CD14-positive monocyte (primary cell): ENCODE measurements around the gene FLOT1. TPM values are rescaled to one million over a fixed set of nuclear protein-coding genes. Genes with fewer than 3 reads are reported as not detected.

Experiments
- DNase-seq, 3 donors: peaks; one replicate each; pipeline ENCODE4 v3.0.0-alpha.2; 2011 to 2022
- H2AFZ ChIP-seq: 2 replicates; pipeline ENCODE4 v1.6.0; 2012; ENCODE audit warnings: mild to moderate bottlenecking, low read depth, low read length, inconsistent platforms; ENCODE audit not compliant: insufficient read depth, poor library complexity, severe bottlenecking
- H3K27ac ChIP-seq, 2 donors: 1 replicate in 1 of 2; 2 replicates in 1 of 2; pipeline ENCODE4 v1.5.1; 2012 to 2013; ENCODE audit warnings: low read length in 2 of 2, control low read depth in 1 of 2, inconsistent platforms in 1 of 2, low read depth in 1 of 2, mild to moderate bottlenecking in 1 of 2
- H3K27me3 ChIP-seq, 2 donors: one replicate each; pipeline versions ENCODE4 v1.6.0 to v1.6.1; 2011 to 2013; ENCODE audit warnings: low read length in 2 of 2; ENCODE audit not compliant: control insufficient read depth in 2 of 2, insufficient read depth in 2 of 2
- H3K36me3 ChIP-seq, 2 donors: replicated peaks in 1 of 2; 1 replicate in 1 of 2; 2 replicates in 1 of 2; pipeline versions ENCODE4 v1.5.1 to v1.6.1; 2012 to 2013; ENCODE audit warnings: low read length in 2 of 2, control low read depth in 1 of 2, inconsistent platforms in 1 of 2, mild to moderate bottlenecking in 1 of 2; ENCODE audit not compliant: insufficient read depth in 2 of 2, control insufficient read depth in 1 of 2
- H3K4me1 ChIP-seq, 2 donors: 1 replicate in 1 of 2; 2 replicates in 1 of 2; pipeline versions ENCODE4 v1.5.1 to v1.6.1; 2012 to 2013; ENCODE audit warnings: low read length in 2 of 2, control low read depth in 1 of 2, inconsistent platforms in 1 of 2, mild to moderate bottlenecking in 1 of 2, moderate library complexity in 1 of 2; ENCODE audit not compliant: insufficient read depth in 2 of 2, control insufficient read depth in 1 of 2
- H3K4me2 ChIP-seq: replicated peaks from 2 replicates; pipeline ENCODE3; 2012; ENCODE audit warnings: low read length, moderate library complexity, mild to moderate bottlenecking; ENCODE audit not compliant: poor library complexity, severe bottlenecking; ENCODE audit errors: extremely low read depth
- H3K4me3 ChIP-seq, 3 experiments: fragments of 200-600 bp in 1 of 3; sonication (generic) in 1 of 3; replicated peaks in 1 of 3; 1 replicate in 2 of 3; 2 replicates in 1 of 3; pipeline ENCODE4 v1.5.1; 2011 to 2013; ENCODE audit warnings: low read length in 3 of 3, mild to moderate bottlenecking in 3 of 3, control low read depth in 2 of 3, low read depth in 2 of 3, inconsistent platforms in 1 of 3, moderate library complexity in 1 of 3
- H3K79me2 ChIP-seq: 2 replicates; pipeline ENCODE4 v1.6.0; 2012; ENCODE audit warnings: mild to moderate bottlenecking, control low read depth, inconsistent platforms, low read length, moderate library complexity; ENCODE audit not compliant: insufficient read depth
- H3K9ac ChIP-seq: 2 replicates; pipeline ENCODE4 v1.6.0; 2017; ENCODE audit warnings: low read length, mild to moderate bottlenecking; ENCODE audit not compliant: insufficient read depth, poor library complexity, severe bottlenecking
- H3K9me3 ChIP-seq, 2 donors: replicated peaks in 1 of 2; 1 replicate in 1 of 2; 2 replicates in 1 of 2; pipeline versions ENCODE4 v1.5.1 to v1.6.1; 2012 to 2013; ENCODE audit warnings: low read length in 2 of 2, control low read depth in 1 of 2; ENCODE audit not compliant: control insufficient read depth in 1 of 2, insufficient read depth in 1 of 2
- H4K20me1 ChIP-seq: 2 replicates; pipeline ENCODE4 v1.6.0; 2012; ENCODE audit warnings: mild to moderate bottlenecking, low read length, control low read depth, moderate library complexity; ENCODE audit not compliant: insufficient read depth
- H3K27ac Mint-ChIP-seq, 7 donors: one replicate each; pipeline ENCODE4 v1.8.0; 2020; ENCODE audit warnings: mild to moderate bottlenecking in 7 of 7, mixed read lengths in 7 of 7, moderate library complexity in 6 of 7, inconsistent platforms in 2 of 7
- H3K27me3 Mint-ChIP-seq, 3 donors: one replicate each; pipeline ENCODE4 v1.8.0; 2021 to 2022; ENCODE audit warnings: low read depth in 3 of 3, mild to moderate bottlenecking in 3 of 3, mixed read lengths in 3 of 3, moderate library complexity in 3 of 3, inconsistent platforms in 1 of 3
- H3K36me3 Mint-ChIP-seq, 2 donors: one replicate each; pipeline ENCODE4 v1.8.0; 2020; ENCODE audit warnings: mixed read lengths in 2 of 2, inconsistent platforms in 1 of 2, mild to moderate bottlenecking in 1 of 2
- H3K4me1 Mint-ChIP-seq: one replicate; pipeline ENCODE4 v1.8.0; 2020; ENCODE audit warnings: mild to moderate bottlenecking, mixed read lengths
- H3K4me3 Mint-ChIP-seq, 2 donors: one replicate each; pipeline ENCODE4 v1.8.0; 2020; ENCODE audit warnings: mild to moderate bottlenecking in 2 of 2, mixed read lengths in 2 of 2, moderate library complexity in 1 of 2
- H3K9me3 Mint-ChIP-seq, 7 donors: one replicate each; pipeline ENCODE4 v1.8.0; 2020 to 2022; ENCODE audit warnings: mixed read lengths in 7 of 7, mild to moderate bottlenecking in 6 of 7, moderate library complexity in 6 of 7, inconsistent platforms in 2 of 7
- CTCF ChIP-seq: fragments of 200-600 bp; IDR thresholded peaks from one replicate; pipeline ENCODE4 v1.8.0; 2022; ENCODE audit warnings: antibody characterized with exemption, mild to moderate bottlenecking
- WGBS: methylation state at CpG from one replicate; pipeline ENCODE4 v1.1.5; 2013; ENCODE audit warnings: missing lambda C conversion rate; ENCODE audit not compliant: insufficient coverage; 5-methylcytosine and 5-hydroxymethylcytosine counted together
- intact Hi-C, 2 donors: fragments of 100-400 bp; cut with micrococcal nuclease; formaldehyde crosslinking; loops; one replicate each; pipeline versions ENCODE4 v1.15.0 to v1.15.1; 2023
- polyA plus RNA-seq, 3 donors: library from polyadenylated mRNA; depleted of rRNA in 1 of 3; unstranded in 2 of 3; stranded (reverse) in 1 of 3; fragments of 300-500 nt in 2 of 3; fragments of >200 nt in 1 of 3; fragmentation: Illumina TruSeq in 2 of 3; gene quantifications; 1 replicate in 2 of 3; 2 replicates in 1 of 3; pipeline ENCODE4 v1.2.3, GENCODE V29; 2012 to 2021

The FLOT1 gene
- polyA plus RNA-seq, 3 donors: 124 to 153 (median 132) TPM

GRCh38 chr6:30690403-30691207 lies 51.9 kb downstream of the FLOT1 start, which contains the start of gene NRM:
Gene NRM, minus strand, starts transcription at chr6:30690984. Its CDS starts 10 bp downstream, at chr6:30690974.
- Histone ChIP-seq H2AFZ (peak within 1 kb of the TSS; percentile 89), H3K9me3 (no peaks in the 10 kb centered on the region), H3K4me2 (peak within 1 kb of the TSS; percentile 100), H3K27me3 (no peaks in the 10 kb centered on the region), H3K36me3 (no peaks in the 10 kb centered on the region), H3K9ac (peak within 1 kb of the TSS; percentile 66), H4K20me1 (peaks cover 8% of the 10 kb centered on the region), H3K4me1 (peaks cover 38 to 43% of the 10 kb centered on the region in 2 donors), H3K79me2 (peaks cover 48% of the 10 kb centered on the region), H3K4me3 (peak within 1 kb of the TSS; percentile 70 to 100 (median 95)), H3K27ac (peak within 1 kb of the TSS; percentile 51 to 99)
- peaks cover 0 to 4% (median 0%) of the 10 kb centered on the region in 3 donors for H3K27me3 Mint-ChIP-seq
- H3K4me1 Mint-ChIP-seq: peaks cover 43% of the 10 kb centered on the region
- TF ChIP-seq CTCF: no peak
- intact Hi-C loops: no loop called here
- H3K9me3 Mint-ChIP-seq: no peaks in the 10 kb centered on the region
- DNase-seq: peak; percentile 75 to 77 (median 77)
- peaks cover 4 to 6% of the 10 kb centered on the region in 2 donors for H3K36me3 Mint-ChIP-seq
- WGBS: 0% methylated on average over 34 of the region's 40 CpGs
- peak within 1 kb of the TSS; percentile 93 to 99 (median 98) for H3K27ac Mint-ChIP-seq
- H3K4me3 Mint-ChIP-seq: peak within 1 kb of the TSS; percentile 97 to 99

GRCh38 chr6:30689985-30690384 lies 52.5 kb downstream of the FLOT1 start:
- Histone ChIP-seq H3K4me1 (peaks cover 42 to 49% of the 10 kb centered on the region in 2 donors), H3K9ac (peak overlapping the region; percentile 66), H4K20me1 (peaks cover 14% of the 10 kb centered on the region), H2AFZ (peak overlapping the region; percentile 89), H3K27me3 (no peaks in the 10 kb centered on the region), H3K36me3 (no peaks in the 10 kb centered on the region), H3K79me2 (peaks cover 54% of the 10 kb centered on the region), H3K4me3 (peak overlapping the region; percentile 70 to 100 (median 95)), H3K4me2 (peak overlapping the region; percentile 100), H3K9me3 (no peaks in the 10 kb centered on the region), H3K27ac (peak overlapping the region; percentile 51 to 99)
- TF ChIP-seq CTCF: no peak
- intact Hi-C loops: no loop called here
- no peak for DNase-seq
- Mint-ChIP-seq H3K9me3 (no peaks in the 10 kb centered on the region), H3K27ac (peak overlapping the region; percentile 93 to 99 (median 98)), H3K36me3 (peaks cover 9 to 10% of the 10 kb centered on the region in 2 donors), H3K27me3 (peaks cover 0 to 4% (median 0%) of the 10 kb centered on the region in 3 donors), H3K4me3 (peak overlapping the region; percentile 97 to 99), H3K4me1 (peaks cover 46% of the 10 kb centered on the region)
- 61% methylated on average over 2 of the region's 4 CpGs for WGBS
